HG03565 (cell line): ENCODE data around the gene ADCY7.

Experiments used
- ATAC-seq: cut with Tn5 transposase; IDR thresholded peaks from one replicate; pipeline ENCODE4 v1.9.1; 2021; ENCODE audit warnings: mild to moderate bottlenecking, moderate library complexity; ENCODE audit not compliant: unreplicated experiment

The ADCY7 gene

DNA sequence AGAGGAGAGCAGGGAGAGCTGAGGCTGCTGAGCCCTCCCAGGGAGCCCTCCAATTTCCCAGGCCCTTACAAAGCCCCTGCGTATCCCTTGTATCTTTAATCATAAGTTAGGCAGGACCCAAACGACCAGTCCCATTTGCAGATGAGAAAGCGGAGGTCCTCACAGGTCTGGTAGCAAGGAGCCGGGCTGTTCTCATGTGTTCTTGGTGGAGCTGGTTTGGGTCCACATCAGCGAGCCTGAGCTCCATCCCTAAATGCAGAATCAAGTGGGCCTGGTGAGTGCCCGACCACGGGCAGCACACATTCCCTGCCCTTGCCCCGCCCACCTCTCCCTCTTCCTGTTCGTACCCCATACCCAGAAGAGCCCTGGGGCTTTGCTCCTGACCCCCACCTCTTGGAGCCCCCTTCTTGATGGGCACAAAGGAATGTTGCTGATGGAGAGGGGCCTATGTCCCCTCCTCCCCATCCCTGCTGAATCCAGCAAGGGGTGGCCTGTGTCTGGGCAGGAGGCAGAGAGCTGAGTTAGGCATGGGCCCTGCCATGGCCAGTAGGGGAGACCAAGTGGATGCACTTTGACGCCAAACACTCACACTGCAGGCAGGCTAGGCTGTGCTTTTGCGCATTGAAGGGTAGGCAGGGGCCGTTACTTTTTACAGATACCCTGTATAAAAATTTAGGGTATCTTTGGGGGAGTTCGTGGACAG, 18.3 kb upstream of the ADCY7 start:
- no peak for ATAC-seq

DNA sequence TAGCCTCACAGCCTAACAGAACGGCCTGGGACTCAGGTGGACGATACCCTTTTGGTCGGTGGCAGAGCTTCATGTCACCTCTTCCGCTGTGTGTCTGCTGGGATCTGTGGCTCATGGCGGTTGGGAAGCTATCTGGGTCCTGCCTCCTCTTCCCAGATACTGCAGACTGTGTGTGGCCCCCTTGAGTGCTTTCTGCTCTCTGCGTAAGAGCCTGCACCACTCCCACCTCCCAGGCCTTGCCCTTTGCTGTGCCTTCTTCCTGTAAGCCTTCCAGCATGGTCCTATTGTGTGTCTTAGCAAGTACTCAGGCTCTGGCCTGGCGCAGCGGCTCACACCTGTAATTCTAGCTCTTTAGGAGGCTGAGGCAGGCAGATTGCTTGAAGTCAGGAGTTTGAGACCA, 17.5 kb upstream of the ADCY7 start:
- no peak for ATAC-seq

DNA sequence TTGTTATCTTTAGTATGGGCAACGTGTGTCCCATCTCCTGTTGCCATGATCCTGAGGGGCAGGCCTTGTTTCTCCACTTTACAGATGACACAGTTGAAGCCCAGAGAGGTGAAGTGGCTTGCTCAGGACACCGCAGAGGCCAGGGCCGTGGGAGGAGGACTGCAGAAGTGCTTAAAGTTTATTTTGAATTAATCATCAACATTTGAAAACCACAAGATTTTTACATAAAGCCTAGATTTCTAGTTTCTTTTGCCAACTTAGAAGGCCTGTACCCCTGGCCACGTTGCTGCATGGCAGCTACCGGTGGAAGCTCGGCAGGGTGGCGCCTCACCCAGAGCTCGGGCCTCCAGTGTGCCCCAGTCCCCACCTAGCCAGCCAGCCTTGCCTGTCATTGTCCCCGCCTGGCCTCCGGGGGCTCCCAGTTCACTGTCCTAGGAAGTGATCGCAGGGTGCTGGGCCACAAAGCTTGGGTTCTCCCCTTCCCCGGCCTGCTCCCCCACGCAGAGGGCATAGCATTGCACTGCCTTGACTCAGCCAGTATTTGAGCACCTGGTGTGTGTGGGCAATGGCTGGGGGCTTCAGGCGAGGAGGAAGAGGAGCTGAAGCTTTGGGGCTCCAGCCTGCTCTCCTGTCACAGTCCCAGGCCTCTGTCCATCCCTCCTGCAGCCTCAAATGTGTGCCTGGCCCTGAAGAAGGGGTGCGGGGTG, 14.8 kb upstream of the ADCY7 start:
- ATAC-seq = no peak

DNA sequence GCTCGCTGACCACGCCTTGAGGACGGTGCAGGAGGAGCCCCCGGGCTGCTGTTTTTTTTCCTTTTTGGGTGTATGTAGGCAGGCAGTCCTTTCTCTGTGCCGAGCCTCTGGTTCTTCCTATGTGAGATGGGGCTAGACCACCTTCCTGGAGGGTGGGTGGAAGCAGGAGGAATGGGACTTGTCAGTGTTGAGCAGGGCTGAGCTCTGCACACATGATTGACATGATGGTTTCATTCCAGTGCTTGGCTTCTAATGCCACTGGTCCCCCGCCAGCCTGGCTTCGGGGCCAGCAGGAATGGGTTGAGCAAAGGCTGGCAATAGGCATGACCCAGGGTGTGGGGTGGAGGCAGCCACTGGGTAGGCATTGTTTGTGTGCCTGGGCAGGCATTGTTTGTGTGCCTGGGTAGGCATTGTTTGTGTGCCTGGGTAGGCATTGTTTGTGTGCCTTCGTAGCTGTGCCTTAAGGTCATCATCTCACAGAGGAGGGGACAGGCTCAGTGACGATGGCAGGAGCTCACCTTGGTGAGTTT, 14.2 kb upstream of the ADCY7 start:
- ATAC-seq = no peak

DNA sequence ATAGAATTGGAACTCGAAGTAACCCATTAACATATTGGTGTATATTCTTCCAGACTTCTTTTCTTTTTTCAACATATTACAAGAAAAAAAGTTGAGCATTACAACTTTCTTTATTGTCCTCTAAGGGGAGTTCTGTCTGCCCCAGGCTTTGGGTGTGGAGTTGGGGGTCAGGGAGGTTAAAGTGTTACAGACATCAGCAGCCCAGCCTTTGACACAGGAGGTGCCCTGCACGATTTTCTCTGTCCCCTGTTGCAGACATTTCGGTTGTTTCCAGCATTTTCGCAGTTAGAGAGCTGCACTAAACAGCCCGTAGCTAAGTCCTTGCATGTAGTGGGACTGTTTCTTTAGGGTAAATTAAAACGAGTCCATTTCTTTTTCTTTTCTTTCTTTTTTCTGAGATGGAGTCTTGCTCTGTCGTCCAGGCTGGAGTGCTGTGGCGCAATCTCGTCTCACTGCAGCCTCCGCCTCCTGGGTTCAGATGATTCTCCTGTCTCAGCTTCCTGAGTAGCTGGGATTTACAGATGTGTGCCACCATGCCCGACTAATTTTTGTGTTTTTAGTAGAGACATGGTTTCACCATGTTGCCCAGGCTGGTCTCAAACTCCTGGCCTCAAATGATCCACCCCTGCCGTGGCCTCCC, 13.4 kb upstream of the ADCY7 start:
- ATAC-seq = no peak

DNA sequence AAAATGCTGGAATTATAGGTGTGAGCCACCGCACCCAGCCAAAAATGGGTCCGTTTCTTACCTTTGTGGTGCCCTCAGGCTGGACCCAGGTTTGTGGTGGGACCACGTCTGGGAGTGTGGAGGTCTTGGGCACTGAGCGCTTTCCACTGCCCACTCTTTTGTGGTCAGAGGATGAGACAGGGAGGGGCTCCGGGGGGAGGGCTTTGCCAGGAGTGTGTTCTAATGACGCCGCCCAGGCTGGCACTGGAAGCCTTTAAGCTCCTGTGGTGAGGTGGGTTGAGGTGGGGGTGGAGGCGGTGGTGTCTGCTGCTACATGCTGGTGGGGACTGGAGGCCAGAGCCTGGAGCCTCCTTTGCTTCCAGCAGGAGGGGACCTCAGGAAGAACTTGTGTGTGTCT, 12.8 kb upstream of the ADCY7 start:
- no peak for ATAC-seq

DNA sequence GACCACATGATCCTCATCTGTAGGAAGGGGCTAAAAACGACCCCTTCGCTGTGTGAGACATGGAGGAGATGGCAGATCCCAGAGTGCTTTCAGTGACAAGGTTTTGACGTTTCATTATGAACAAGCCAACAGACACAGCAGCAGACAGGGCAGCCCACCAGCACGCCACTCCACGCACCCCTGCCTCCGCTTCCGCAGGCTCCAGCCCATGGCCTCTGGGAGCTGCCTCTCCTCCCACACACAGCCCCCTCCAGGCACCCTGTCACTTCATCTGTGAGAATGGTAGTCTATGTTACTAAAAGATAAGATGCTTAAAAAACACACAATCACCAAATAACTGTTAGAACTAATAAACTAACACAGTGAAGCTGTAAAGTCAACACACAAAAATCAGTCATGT, 12.3 kb upstream of the ADCY7 start:
- no peak for ATAC-seq

DNA sequence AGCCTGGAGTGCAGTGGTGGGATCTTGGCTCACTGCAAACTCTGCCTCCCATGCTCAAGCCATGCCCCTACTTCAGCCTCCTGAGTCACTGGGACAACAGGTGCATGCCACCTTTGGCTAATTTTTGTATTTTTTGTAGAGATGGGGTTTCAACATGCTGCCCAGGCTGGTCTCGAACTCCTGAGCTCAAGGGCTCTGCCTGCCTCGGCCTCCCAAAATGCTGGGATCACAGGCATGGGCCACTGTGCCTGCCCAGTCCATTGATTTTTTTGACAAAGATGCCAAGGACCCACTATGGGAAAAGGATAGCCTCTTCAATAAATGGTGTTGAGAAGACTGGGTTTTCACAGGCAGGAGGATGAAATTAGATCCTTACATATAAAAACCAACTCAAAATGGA, 10.8 kb upstream of the ADCY7 start:
- ATAC-seq = no peak

DNA sequence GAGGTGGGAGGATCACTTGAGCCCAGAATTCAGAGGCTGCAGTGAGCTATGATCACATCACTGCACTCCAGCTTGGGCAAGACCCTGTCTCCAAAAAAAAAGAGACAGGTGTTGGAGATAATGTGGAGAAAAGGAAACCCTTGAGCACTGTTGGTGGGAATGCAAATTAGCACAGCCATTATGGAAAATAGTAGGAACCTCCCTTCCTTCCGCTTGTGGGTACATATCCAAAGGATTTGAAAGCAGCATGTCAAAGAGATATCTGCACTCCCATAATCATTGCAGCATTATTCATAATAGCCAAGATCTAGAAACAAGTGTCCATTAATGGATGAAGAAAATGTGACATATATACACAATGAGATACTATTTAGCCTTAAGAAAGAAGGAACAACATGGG, 9.7 kb upstream of the ADCY7 start:
- ATAC-seq = no peak

DNA sequence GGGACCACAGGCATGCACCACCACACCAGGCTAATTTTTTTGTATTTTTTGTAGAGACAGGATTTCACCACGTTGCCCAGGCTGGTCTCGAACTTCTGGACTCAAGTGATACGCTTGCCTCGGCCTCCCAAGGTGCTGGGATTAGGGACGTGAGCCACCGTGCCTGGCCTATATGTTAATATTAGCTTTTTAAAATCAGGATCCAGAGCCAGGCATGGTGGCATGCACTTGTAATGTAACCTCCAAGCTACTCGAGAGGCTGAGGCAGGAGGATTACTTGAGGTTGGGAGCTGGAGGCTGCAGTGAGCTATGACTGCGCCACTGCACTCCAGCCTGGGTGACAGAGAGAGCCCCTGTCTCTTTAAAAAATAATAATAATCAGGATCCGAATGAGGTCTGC, 8.5 kb upstream of the ADCY7 start:
- no peak for ATAC-seq

DNA sequence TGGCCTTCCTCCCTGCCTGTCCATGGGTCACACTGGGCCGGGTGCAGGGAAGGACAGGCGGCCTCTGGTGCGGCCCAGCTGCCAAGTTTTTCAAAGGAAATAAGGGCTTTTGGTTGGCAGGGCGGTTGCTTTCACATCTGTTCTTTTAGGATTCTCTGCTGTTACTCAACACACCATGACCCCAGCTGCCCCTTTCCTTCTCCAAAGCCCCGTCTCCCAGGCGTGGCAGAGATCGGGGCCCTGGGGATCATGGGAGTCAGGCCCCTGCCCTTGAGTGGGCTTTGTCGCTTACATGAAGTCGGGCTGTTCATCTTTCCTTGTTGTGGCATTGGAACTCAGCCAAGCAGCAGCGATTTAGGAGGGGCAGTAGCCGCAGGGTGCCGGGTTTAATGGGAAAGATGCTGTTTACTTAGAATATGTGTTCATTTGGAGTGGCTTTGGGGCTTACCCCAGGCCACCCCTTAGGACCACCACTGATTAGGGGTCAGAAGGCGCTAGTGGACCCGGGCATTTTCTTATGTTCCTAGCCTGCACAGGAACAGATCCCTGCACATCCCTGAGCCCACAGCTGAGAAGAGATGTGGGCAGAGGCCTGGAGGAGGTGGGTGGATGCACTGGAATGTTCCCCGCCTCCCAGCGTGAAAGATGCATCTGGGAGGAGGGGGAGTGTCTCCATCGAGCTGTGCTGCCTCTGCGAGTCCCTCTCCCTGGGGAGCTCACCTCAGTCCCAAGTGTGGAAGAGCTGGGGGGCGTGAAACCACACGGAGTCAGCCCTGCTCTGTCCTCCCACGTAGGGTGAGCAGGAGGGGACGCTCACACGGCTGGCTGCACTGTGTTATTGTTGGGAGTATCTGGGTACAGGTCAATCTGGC, 6.8 kb upstream of the ADCY7 start:
- ATAC-seq = no peak

DNA sequence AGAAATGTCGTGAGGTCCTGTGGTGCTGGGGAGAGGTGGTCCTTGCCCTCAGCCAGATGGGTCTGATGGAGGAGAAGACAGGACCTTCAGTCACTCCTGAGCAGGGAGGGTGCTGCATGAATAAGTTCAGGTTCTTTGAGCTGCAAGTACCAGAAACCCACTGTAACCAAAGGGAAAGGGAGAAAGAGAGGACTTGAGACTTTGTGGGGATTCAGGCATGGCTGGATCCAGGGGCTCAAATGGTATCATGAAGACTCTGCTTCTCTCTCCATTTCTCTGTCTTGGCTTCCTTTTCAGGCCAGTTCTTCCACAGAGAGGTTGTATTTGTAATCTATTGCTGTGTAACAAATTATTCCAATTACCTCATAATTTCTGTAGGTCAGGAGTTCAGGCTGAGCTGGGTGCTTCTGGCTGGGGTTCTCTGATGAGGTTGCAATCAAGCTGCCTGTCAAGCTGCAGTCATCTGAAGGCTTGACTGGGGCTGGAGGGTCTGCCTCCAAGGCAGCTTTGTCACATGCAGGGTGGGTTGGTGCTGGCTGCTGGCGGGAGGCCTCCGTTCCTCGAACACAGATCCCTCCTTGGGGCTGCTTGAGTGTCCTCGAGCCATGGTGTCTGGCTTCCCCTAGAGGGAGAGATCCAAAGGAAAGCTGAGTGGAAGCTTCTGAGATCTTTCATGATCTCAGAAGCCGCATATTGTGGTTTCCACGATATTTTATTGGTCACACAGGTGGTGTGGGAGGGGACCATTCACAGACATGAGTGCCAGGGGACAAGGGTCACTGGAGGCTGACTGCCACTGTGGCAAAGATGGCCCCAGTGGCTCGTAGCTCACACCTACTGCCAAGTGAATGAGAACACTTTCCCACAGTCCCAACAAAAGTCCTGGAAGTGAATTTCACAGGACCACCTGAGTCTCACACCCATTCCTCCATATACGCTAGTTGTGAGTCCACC, 5.9 kb upstream of the ADCY7 start:
- no peak for ATAC-seq

DNA sequence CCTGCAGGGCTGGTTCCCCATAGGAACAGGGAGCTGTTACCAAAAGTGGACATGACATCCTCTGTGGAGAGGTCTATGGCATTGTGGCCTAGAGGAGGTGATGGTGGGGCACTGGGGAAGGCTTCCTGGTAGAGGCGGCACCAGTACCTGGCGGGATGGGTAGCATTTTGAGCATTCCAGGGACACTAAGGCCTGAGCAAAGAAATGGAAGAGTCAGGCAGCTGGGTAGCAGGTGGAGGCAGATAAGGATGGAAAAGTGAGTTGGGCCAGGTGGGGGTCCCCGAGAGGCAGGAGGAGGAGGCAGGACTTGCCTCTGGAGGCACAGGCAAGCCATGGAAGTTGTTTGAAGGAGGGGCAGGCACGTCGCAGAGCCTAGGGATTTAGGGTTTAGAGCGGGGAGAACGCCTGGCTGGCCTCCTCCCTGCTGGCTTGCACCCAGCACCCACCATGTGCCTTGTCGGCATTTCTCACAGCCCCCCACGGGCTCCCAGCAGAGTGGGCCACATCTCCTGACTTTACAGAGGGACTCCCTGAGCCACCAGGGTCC, 5.1 kb upstream of the ADCY7 start:
- no peak for ATAC-seq

DNA sequence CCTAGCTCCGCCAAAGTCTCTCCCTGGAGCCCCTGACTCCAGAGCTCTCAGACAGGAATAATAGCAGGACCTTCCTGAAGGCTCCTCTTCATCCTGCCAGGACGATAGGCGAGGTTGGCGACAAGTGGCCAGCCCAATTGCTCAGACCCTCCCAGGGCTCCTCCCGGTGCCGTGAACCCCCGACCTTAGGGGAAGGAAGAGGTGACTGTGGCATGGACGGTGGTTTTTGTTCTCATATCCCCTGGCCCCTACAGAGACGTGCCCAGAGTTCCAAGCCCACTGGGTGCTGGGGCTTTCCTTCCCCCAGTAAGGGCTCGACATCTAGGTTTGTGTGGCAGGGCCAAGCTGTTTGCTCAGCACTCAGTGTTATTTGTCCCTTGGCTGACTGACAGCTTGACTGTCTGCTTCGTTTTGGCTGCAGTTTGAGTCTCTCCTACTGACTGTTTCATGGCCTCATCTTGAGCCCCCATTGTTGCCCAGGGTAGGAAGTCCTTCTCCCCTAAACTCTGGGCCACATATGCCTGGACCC, 4.6 kb upstream of the ADCY7 start:
- ATAC-seq = no peak

DNA sequence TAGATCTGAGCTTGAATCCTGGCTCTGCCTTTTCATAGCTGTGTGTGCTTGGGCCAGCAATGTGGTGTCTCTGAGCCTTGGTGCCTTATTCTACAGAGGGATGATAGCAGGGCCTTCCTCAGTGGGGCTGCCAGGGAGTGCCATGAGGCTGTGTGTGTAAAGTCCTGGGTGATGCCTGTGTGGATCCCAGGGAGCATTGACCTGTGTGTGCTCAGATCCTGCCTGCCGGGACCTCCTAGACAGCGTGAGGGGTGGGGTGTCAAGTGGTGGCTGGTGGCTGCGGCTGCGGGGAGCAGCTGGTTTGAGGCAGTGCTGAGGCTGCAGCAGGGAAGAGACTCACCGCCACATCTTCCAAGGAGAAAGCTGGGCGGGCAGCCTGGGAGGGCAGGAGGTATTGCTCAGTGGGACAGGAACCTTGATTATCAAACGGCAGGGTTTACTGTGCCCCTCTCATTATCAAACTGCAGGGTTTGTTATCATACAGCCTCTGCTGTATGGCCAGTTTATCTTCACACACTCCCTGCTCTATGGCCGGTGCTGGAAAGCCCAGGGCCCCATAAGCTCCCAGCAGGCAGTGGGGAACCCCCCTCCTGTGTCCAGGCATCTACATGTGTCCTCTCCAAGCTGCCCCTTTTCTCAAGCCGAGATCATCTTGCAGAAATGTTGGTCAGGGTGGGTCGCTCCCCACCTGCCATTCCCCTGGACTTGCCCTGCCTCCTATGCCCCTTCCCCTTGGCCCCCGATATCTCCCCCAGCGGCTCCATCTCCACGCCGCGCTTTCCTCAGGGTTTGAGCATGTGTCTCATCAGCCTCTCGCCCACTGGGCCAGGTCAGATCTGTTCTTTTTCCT, 3.1 kb upstream of the ADCY7 start:
- ATAC-seq = no peak

DNA sequence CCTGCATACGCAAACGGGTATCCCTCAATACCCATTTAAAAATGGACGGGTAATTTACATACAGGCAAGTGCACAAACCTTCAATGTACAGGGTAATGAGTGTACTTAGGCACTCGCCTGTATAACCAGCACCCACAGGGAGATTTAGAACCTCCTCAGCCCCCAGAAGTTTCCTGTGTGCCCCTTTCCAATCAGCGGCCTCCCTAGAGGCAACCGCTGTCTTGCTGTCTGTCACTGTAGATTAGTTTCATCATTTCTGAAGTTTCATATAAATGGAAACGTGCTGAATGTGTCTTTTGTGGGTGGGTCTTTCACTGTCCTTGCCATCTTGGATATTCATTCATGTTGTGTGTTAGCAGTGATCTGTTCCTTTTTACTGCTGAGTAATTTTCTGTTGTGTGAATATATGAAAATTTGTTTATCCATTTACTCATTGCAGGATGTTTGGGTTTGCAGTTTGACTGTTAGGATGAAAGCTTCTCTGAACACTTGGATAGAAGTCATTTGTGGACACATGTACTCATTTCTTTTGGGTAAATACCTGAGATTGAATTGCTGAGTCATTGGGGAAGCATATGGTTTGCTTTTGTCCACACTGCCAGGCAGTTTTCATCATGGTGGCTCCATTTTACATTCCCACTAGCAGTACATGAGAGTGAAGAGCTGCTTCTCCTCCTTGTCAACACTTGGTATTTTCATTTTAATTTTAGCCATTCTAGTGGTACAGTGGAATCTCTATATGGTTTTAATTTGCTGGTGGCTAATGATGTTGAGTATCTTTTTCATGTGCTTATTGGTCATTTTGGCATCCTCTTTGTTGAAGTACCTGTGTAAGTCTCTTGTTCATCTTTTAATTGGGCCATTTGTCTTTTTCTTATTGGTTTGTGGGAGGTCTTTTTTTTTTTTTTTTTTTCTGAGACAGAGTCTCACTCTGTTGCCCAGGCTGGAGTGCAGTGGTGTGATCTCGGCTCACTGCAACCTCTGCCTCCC, 2.1 kb upstream of the ADCY7 start:
- ATAC-seq = peak; percentile 38

DNA sequence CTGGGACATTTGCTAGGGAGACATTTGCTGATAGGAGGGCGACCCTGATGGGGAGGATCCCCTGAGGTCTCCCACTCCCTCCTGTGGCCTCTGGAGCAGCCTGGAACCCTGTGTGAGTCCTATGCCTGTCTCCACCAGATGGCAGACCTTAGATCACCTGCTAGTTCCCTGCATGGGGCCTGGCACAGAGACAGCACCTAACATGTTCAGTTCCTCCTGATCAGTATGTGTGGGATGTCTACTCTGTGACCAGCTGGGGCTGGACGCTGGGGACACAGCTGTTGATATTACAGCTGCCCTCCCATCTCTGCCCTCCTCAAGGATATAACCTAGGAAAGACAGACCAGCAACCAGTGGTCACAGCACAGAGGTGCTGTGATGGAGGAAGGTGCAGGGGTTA, 1.1 kb upstream of the ADCY7 start:
- no peak for ATAC-seq
